ENCODE results near the gene MAN2A2.

The MAN2A2 gene

DNA sequence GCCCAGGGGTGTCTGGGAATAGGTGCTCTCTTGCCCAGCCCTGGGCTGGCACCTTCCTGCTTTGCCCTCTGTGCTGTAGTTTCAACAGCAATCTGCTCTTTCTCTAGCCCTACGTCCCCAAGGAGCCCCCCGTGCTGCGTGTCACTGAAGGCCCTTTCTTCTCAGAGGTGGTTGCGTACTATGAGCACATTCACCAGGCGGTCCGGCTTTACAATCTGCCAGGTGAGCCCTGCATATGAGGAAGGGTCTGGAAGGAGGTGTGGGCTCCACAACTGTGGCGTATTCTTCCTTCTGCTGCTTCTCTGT, 9.6 kb downstream of the MAN2A2 start:
- no peak for FAIRE-seq
- TF ChIP-seq, protein P1, sequence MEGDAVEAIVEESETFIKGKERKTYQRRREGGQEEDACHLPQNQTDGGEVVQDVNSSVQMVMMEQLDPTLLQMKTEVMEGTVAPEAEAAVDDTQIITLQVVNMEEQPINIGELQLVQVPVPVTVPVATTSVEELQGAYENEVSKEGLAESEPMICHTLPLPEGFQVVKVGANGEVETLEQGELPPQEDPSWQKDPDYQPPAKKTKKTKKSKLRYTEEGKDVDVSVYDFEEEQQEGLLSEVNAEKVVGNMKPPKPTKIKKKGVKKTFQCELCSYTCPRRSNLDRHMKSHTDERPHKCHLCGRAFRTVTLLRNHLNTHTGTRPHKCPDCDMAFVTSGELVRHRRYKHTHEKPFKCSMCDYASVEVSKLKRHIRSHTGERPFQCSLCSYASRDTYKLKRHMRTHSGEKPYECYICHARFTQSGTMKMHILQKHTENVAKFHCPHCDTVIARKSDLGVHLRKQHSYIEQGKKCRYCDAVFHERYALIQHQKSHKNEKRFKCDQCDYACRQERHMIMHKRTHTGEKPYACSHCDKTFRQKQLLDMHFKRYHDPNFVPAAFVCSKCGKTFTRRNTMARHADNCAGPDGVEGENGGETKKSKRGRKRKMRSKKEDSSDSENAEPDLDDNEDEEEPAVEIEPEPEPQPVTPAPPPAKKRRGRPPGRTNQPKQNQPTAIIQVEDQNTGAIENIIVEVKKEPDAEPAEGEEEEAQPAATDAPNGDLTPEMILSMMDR (IDR thresholded peaks at IDR 0.05; ENCODE audit: insufficient read depth, missing control alignments), result no peak
- DNase-seq (ENCODE audit: insufficient read length, low spot score), result no peak

DNA sequence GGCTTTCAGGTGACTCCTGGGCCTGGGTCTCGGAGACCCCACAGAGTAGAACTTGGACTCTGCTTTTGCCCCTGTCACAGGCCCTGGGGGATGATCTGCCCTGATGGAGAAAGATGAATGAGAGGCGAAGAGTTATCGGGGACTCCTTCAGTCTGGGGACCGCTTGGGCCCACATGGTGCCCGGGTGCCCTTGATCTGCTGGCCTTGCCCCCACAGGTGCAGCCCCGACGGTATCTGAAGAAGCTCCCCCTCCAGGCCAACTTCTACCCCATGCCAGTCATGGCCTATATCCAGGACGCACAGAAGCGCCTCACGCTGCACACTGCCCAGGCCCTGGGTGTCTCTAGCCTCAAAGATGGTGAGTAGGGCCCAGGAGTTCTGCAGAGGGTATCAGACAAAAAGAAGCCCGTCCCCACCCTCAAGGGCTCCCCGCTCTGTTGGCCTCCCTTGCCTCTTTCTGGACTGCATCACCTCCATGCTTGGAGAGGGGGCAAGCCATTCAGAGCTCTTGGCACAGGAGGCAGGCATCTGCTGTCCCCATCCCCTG, 10.4 kb downstream of the MAN2A2 start:
- DNase-seq (ENCODE audit: insufficient read length, low spot score), result no peak
- FAIRE-seq, result no peak
- TF ChIP-seq, protein P1 (IDR thresholded peaks at IDR 0.05; ENCODE audit: insufficient read depth, missing control alignments), result no peak

DNA sequence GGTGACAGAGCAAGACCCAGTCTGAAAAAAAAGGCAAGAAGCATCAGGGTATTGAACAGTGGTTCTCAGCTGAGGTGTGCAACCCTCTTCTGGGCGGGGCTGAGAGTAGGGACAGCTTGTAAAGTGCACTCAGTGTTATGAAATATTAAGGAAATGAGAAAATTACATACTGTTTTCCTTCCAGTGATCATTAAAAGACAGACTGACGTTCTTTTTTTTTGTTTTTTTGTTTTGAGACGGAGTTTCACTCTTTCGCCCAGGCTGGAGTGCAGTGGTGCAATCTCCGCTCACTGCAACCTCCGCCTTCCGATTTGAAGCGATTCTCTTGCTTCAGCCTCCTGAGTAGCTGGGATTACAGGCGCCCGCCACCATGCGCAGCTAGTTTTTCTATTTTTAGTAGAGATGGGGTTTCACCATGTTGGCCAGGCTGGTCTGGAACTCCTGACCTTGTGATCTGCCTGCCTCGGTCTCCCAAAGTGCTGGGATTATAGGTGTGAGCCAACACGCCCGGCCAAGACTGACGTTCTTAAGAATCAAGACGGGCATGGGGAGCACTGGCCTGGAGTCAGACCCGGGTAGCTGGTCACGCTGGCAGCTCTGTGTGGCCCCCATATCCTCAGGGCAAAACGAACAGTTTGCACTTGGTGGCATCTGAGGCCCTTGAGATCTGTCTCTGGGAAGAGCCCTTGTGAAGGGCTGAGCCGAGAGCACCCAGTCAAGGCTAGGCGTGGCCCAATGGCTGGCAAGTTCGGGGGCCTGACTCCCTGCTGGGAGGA, 11.4 kb downstream of the MAN2A2 start:
- TF ChIP-seq, protein P1 (IDR thresholded peaks at IDR 0.05; ENCODE audit: insufficient read depth, missing control alignments), result no peak
- DNase-seq (ENCODE audit: insufficient read length, low spot score) (no peak), FAIRE-seq (no peak)

DNA sequence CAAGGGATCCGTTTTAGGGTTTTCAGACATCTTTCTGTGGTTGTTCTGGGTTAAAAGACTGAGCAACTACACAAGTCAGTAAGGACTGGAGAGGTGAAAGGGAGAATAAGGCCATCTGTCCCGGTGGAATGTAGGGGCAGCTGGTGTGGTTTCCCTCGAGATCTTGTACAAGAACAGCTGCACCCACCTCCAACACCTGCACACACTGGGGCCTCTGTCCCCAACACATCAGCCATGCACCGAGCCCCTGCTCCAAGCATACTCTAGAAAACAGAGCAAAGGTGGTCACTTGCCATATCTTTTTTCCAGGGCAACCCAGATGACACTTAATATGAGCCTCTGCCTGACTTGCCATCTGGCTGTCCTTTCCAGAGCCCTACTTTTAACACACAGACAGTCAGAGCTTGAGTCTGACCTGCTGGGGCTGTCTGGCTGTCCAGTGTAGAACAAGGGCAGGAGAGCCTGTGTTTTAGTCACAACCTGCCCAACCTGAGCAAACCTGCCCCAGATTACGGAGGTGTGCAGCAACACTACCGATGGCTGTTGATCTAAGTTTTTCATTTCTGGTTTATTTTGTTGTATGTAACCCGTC, 12.2 kb downstream of the MAN2A2 start:
- FAIRE-seq, result no peak
- DNase-seq (ENCODE audit: insufficient read length, low spot score), result no peak

DNA sequence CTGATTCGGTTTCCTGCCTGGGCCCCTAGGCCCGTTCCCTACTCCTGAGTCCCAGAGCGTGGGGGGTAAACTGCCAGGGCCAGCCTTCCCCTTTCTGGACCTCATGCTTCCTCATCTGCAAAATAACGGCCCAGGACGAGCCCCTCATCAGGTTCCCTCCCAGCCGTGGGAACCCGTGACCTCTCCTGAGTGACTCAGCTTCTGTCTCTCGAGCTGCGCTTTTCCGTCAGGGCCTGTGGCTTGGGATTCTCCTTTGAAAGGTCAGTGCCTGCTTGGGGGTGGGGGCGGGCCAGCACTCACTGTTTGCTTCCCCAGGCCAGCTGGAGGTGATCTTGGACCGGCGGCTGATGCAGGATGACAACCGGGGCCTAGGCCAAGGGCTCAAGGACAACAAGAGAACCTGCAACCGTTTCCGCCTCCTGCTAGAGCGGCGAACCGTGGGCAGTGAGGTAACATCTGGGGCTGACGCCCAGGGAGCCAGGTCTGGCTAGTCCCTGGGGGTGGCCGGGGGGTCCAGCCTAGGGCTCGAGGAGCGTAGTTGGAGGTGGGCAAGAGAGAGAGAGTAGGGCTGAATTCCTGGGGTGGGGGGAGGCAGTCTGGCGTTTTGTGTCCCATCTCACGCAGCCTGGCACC, 12.8 kb downstream of the MAN2A2 start:
- DNase-seq (ENCODE audit: insufficient read length, low spot score) (no peak), FAIRE-seq (no peak)
- TF ChIP-seq, protein P1 (IDR thresholded peaks at IDR 0.05; ENCODE audit: insufficient read depth, missing control alignments), result no peak

More for the DNA sequence above, 12.2 kb downstream of the MAN2A2 start:
- TF ChIP-seq, protein P1 (IDR thresholded peaks at IDR 0.05; ENCODE audit: insufficient read depth, missing control alignments), result no peak

DNA sequence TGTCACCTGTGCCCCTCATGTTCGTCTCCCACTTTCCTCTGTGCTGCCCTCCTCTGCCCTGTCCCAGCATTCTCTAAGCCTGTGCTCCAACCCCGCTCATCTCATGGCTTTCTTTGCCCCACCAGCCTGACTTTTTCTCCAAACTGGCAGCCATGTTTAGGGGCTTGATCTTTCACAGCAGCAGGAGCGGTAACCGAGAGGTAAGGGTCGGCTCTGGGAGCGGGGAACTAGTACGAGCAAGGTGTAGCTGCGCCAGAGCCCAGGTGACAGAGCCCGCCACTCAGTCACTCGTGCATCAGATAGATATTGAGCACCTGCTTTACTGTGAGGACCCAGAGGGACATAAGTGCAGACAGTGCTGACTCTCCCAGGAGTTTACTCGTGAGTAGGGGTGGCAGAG, 13.4 kb downstream of the MAN2A2 start:
- TF ChIP-seq, protein P1 (IDR thresholded peaks at IDR 0.05; ENCODE audit: insufficient read depth, missing control alignments), result no peak
- DNase-seq (ENCODE audit: insufficient read length, low spot score), result no peak

More for the DNA sequence above, 13.4 kb downstream of the MAN2A2 start:
- FAIRE-seq, result no peak

Data from D721Med (cell line).